ENCODE measurements around the gene CLDN3.

- TF ChIP-seq CTCF (IDR thresholded peaks at IDR 0.05) (no peak), POLR2AphosphoS5 (IDR thresholded peaks at IDR 0.05) (no peak), POLR2A (IDR thresholded peaks at IDR 0.05) (no peak)
Observed at GRCh38 chr7:73741600-73741999, 28.5 kb downstream of the CLDN3 start.
